DOHH2 (cell line): ENCODE data around the gene CDH18.

Experiments used
- H3F3A ChIP-seq: fragments of 200-600 bp; sonication (generic), shearing (Covaris generic); 2 replicates; pipeline ENCODE4 v1.6.0; 2016; ENCODE audit warnings: antibody characterized with exemption, mild to moderate bottlenecking; ENCODE audit not compliant: control insufficient read depth, insufficient read depth
- H3K27ac ChIP-seq: fragments of 200-600 bp; sonication (generic); 2 replicates; pipeline ENCODE4 v1.5.1; 2014; ENCODE audit warnings: low read depth, mild to moderate bottlenecking, low read length, moderate library complexity
- H3K27me3 ChIP-seq: fragments of 200-600 bp; sonication (generic); 2 replicates; pipeline ENCODE4 v1.6.1; 2014; ENCODE audit warnings: mild to moderate bottlenecking, low read length, mixed read lengths; ENCODE audit not compliant: control insufficient read depth
- H3K36me3 ChIP-seq: fragments of 200-600 bp; sonication (generic); 2 replicates; pipeline ENCODE4 v1.6.1; 2014; ENCODE audit warnings: mild to moderate bottlenecking, low read length, moderate library complexity, mixed read lengths; ENCODE audit not compliant: control insufficient read depth
- H3K4me1 ChIP-seq: fragments of 200-600 bp; sonication (generic); 2 replicates; pipeline ENCODE4 v1.6.1; 2014; ENCODE audit warnings: mild to moderate bottlenecking, low read length, mixed read lengths; ENCODE audit not compliant: control insufficient read depth
- H3K4me2 ChIP-seq: fragments of 200-600 bp; sonication (generic); 2 replicates; pipeline ENCODE4 v1.6.0; 2014; ENCODE audit warnings: mild to moderate bottlenecking, low read length, moderate library complexity
- H3K4me3 ChIP-seq: fragments of 200-600 bp; sonication (generic); 2 replicates; pipeline ENCODE4 v1.5.1; 2014; ENCODE audit warnings: mild to moderate bottlenecking, low read length, mixed read lengths
- H3K79me2 ChIP-seq: fragments of 200-600 bp; sonication (generic); 2 replicates; pipeline ENCODE4 v1.6.1; 2014; ENCODE audit warnings: mild to moderate bottlenecking, low read length, mixed read lengths; ENCODE audit not compliant: control insufficient read depth
- H3K9me2 ChIP-seq: fragments of 200-600 bp; sonication (generic); replicated peaks from 2 replicates; pipeline ENCODE4 v1.6.1; 2014; ENCODE audit warnings: mild to moderate bottlenecking, low read length, mixed read lengths; ENCODE audit not compliant: control insufficient read depth
- H3K9me3 ChIP-seq: fragments of 200-600 bp; sonication (generic); 2 replicates; pipeline ENCODE4 v1.6.1; 2014; ENCODE audit warnings: antibody characterized with exemption, low read length, mixed read lengths; ENCODE audit not compliant: control insufficient read depth, insufficient read depth
- H4K20me1 ChIP-seq: fragments of 200-600 bp; sonication (generic); 2 replicates; pipeline ENCODE4 v1.6.0; 2014; ENCODE audit warnings: low read depth, mild to moderate bottlenecking, antibody characterized with exemption, low read length, moderate library complexity; ENCODE audit not compliant: control insufficient read depth, insufficient read depth
- CTCF ChIP-seq: fragments of 200-600 bp; sonication (generic); IDR thresholded peaks from one replicate; pipeline ENCODE4 v1.5.1; 2014; ENCODE audit warnings: antibody characterized with exemption, mild to moderate bottlenecking, low read depth, low read length; ENCODE audit not compliant: poor library complexity, severe bottlenecking
- EZH2phosphoT487 ChIP-seq: fragments of 200-600 bp; sonication (generic); IDR thresholded peaks from 2 replicates; pipeline ENCODE4 v1.6.1; 2017; ENCODE audit warnings: borderline replicate concordance, mild to moderate bottlenecking, antibody characterized with exemption, low read length, moderate library complexity, mixed read lengths

CDH18 gene

GRCh38 chr5:19497229-19497815 is 490.7 kb downstream of the CDH18 start:
- TF ChIP-seq CTCF (no peak), EZH2phosphoT487 (no peak)
- Histone ChIP-seq H3K79me2 (no peaks in the 10 kb centered on the region), H3K4me1 (no peaks in the 10 kb centered on the region), H4K20me1 (no peaks in the 10 kb centered on the region), H3K4me3 (no peak overlapping the region), H3F3A (no peaks in the 10 kb centered on the region), H3K9me3 (no peaks in the 10 kb centered on the region), H3K9me2 (no peaks in the 10 kb centered on the region), H3K27ac (no peak overlapping the region), H3K4me2 (no peak overlapping the region), H3K36me3 (no peaks in the 10 kb centered on the region), H3K27me3 (no peaks in the 10 kb centered on the region)

DNA sequence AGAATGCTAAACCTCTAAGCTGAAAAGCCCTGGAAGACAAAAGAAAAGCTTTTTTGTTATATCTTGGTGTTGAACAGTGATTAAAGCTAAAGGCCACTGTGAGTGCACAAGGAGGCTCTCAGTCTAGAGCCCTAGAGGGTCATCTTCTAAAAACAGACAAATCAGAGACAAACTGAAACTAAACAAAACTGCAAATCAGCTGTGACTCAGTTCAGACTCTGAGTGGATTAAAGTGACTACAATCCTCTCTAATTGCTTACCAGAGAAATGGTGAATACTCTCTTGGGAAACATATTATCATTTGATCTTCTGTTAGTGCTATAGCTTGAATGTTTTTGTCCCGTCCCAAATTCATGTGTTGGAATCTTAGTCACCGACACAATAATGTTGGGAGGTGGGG is 491.9 kb downstream of the CDH18 start:
- no peak overlapping the region for H3K4me3 ChIP-seq
- H3K79me2 ChIP-seq, result no peaks in the 10 kb centered on the region
- no peak overlapping the region for H3K27ac ChIP-seq
- no peaks in the 10 kb centered on the region for H3K27me3 ChIP-seq
- H3F3A ChIP-seq, result no peaks in the 10 kb centered on the region
- no peaks in the 10 kb centered on the region for H4K20me1 ChIP-seq
- no peaks in the 10 kb centered on the region for H3K4me1 ChIP-seq
- H3K9me2 ChIP-seq, result no peaks in the 10 kb centered on the region
- TF ChIP-seq CTCF, result no peak
- no peak for TF ChIP-seq EZH2phosphoT487
- no peak overlapping the region for H3K4me2 ChIP-seq
- H3K36me3 ChIP-seq, result no peaks in the 10 kb centered on the region
- no peaks in the 10 kb centered on the region for H3K9me3 ChIP-seq

- no peaks in the 10 kb centered on the region for H3K27me3 ChIP-seq
- no peak overlapping the region for H3K27ac ChIP-seq
- H3K4me1 ChIP-seq, result no peaks in the 10 kb centered on the region
- no peaks in the 10 kb centered on the region for H4K20me1 ChIP-seq
- no peaks in the 10 kb centered on the region for H3F3A ChIP-seq
- H3K4me3 ChIP-seq, result no peak overlapping the region
- H3K4me2 ChIP-seq, result no peak overlapping the region
- no peaks in the 10 kb centered on the region for H3K79me2 ChIP-seq
- H3K9me3 ChIP-seq, result no peaks in the 10 kb centered on the region
- H3K9me2 ChIP-seq, result no peaks in the 10 kb centered on the region
- no peaks in the 10 kb centered on the region for H3K36me3 ChIP-seq
- no peak for TF ChIP-seq CTCF
- no peak for TF ChIP-seq EZH2phosphoT487
Observed at GRCh38 chr5:19492861-19493260, 495.1 kb downstream of the CDH18 start.
